HepG2 (cell line): ENCODE results near the gene OR2A25. TPM values are rescaled to one million over a fixed set of nuclear protein-coding genes. Genes with fewer than 3 reads are reported as not detected.

Source experiments
- ADNP ChIP-seq: sonication (generic); formaldehyde crosslinking; IDR thresholded peaks from 2 replicates; pipeline ENCODE4 v1.4.0; 2020; ENCODE audit warnings: missing genetic modification reagents
- DBP ChIP-seq: sonication (generic); formaldehyde crosslinking; IDR thresholded peaks from 2 replicates; pipeline ENCODE4 v1.4.0; 2020; ENCODE audit warnings: missing genetic modification reagents; ENCODE audit errors: not compliant biosample characterization
- ZNF350 ChIP-seq: sonication (generic); formaldehyde crosslinking; IDR thresholded peaks from 2 replicates; pipeline ENCODE4 v1.4.0; 2020; ENCODE audit warnings: mild to moderate bottlenecking, low read depth, missing genetic modification reagents, borderline replicate concordance
- ZNF597 ChIP-seq: sonication (generic); formaldehyde crosslinking; IDR thresholded peaks from 2 replicates; pipeline ENCODE4 v1.5.0; 2020; ENCODE audit warnings: missing genetic modification reagents
- polyA plus RNA-seq, 8 experiments: library from polyadenylated mRNA; depleted of rRNA in 3 of 8; stranded (reverse) in 7 of 8; unstranded in 1 of 8; fragments of >200 nt; fragmentation: Illumina TruSeq in 4 of 8; extraction: Trizol in 4 of 8; gene quantifications; 2 replicates each; pipeline versions ENCODE4 v1.2.1 to v1.2.3, GENCODE V29; 2011 to 2016; ENCODE audit warnings: low read depth in 4 of 8, missing spikeins in 1 of 8, mixed read lengths in 1 of 8; ENCODE audit not compliant: insufficient read depth in 1 of 8
- total RNA-seq, 5 experiments: library from RNA; depleted of rRNA; stranded (reverse); fragments of >200 nt; fragmentation: Illumina TruSeq; extraction: Trizol; gene quantifications; 2 replicates each; pipeline ENCODE4 v1.2.3, GENCODE V29; 2016; ENCODE audit warnings: low read depth in 1 of 5
- TF ChIP-seq, protein P1 (sequence below): IDR thresholded peaks from 2 replicates; pipeline ENCODE4 v1.4.0; 2020; ENCODE audit warnings: mild to moderate bottlenecking, missing genetic modification reagents
- TF ChIP-seq, protein P2 (sequence below): IDR thresholded peaks from 2 replicates; pipeline ENCODE4 v1.6.1; 2018; ENCODE audit warnings: missing genetic modification reagents, mild to moderate bottlenecking, missing compliant biosample characterization

Gene OR2A25
- total and polyA plus RNA-seq, 2 of the 13 experiments (the other 11 are each of a cell fraction or from before 2014, with no cell fraction given): 0.07 TPM; not detected in 1

GRCh38 chr7:144110272-144110671 is 40.7 kb downstream of the OR2A25 start (continued):
- no peak for TF ChIP-seq ZNF597 (CRISPR knock-in tag)
- TF ChIP-seq, protein P1, sequence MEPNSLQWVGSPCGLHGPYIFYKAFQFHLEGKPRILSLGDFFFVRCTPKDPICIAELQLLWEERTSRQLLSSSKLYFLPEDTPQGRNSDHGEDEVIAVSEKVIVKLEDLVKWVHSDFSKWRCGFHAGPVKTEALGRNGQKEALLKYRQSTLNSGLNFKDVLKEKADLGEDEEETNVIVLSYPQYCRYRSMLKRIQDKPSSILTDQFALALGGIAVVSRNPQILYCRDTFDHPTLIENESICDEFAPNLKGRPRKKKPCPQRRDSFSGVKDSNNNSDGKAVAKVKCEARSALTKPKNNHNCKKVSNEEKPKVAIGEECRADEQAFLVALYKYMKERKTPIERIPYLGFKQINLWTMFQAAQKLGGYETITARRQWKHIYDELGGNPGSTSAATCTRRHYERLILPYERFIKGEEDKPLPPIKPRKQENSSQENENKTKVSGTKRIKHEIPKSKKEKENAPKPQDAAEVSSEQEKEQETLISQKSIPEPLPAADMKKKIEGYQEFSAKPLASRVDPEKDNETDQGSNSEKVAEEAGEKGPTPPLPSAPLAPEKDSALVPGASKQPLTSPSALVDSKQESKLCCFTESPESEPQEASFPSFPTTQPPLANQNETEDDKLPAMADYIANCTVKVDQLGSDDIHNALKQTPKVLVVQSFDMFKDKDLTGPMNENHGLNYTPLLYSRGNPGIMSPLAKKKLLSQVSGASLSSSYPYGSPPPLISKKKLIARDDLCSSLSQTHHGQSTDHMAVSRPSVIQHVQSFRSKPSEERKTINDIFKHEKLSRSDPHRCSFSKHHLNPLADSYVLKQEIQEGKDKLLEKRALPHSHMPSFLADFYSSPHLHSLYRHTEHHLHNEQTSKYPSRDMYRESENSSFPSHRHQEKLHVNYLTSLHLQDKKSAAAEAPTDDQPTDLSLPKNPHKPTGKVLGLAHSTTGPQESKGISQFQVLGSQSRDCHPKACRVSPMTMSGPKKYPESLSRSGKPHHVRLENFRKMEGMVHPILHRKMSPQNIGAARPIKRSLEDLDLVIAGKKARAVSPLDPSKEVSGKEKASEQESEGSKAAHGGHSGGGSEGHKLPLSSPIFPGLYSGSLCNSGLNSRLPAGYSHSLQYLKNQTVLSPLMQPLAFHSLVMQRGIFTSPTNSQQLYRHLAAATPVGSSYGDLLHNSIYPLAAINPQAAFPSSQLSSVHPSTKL (CRISPR knock-in tag): no peak
- TF ChIP-seq, protein P2, sequence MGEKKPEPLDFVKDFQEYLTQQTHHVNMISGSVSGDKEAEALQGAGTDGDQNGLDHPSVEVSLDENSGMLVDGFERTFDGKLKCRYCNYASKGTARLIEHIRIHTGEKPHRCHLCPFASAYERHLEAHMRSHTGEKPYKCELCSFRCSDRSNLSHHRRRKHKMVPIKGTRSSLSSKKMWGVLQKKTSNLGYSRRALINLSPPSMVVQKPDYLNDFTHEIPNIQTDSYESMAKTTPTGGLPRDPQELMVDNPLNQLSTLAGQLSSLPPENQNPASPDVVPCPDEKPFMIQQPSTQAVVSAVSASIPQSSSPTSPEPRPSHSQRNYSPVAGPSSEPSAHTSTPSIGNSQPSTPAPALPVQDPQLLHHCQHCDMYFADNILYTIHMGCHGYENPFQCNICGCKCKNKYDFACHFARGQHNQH (CRISPR knock-in tag): no peak
- TF ChIP-seq DBP: no peak
- no peak for TF ChIP-seq ZNF350 (CRISPR knock-in tag)
- no peak for TF ChIP-seq ADNP (CRISPR knock-in tag)
